ENCODE results near the gene KATNIP. TPM values are rescaled to one million over a fixed set of nuclear protein-coding genes. Genes with fewer than 3 reads are reported as not detected.
A peak's percentile ranks its signal among the peaks of the same experiment; 100 is the strongest.

KATNIP gene
- total RNA-seq, 2 donors from 2014 or later = 10.6 to 22.7 TPM

GRCh38 chr16:27547851-27548250, 2.1 kb upstream of the KATNIP start:
- DNase-seq (ENCODE audit: low spot score) = no peak
- peak overlapping the region in 1 of 2 donors; percentile 40 for H3K27ac ChIP-seq
- H3K4me3 ChIP-seq = no peak overlapping the region
- peaks cover 0 to 38% of the 10 kb centered on the region in 2 donors for H3K4me1 ChIP-seq
- peaks cover 24% of the 10 kb centered on the region for H3K36me3 ChIP-seq
- no peaks in the 10 kb centered on the region for H3K9me3 ChIP-seq
- no peaks in the 10 kb centered on the region for H3K27me3 ChIP-seq
- TF ChIP-seq CTCF (IDR thresholded peaks at IDR 0.05) = no peak

GRCh38 chr16:27549464-27549745, 539 bp upstream of the KATNIP start:
- peaks cover 0 to 38% of the 10 kb centered on the region in 2 donors for H3K4me1 ChIP-seq
- peaks cover 9% of the 10 kb centered on the region for H3K36me3 ChIP-seq
- H3K27me3 ChIP-seq = no peaks in the 10 kb centered on the region
- TF ChIP-seq CTCF (IDR thresholded peaks at IDR 0.05) = no peak
- H3K9me3 ChIP-seq = no peaks in the 10 kb centered on the region
- peak overlapping the region; percentile 73 to 88 for H3K4me3 ChIP-seq
- DNase-seq (ENCODE audit: low spot score) = no peak
- peak overlapping the region; percentile 86 to 90 for H3K27ac ChIP-seq

GRCh38 chr16:27550582-27550920, 607 bp downstream of the KATNIP start:
- no peak for DNase-seq (ENCODE audit: low spot score)
- TF ChIP-seq CTCF (IDR thresholded peaks at IDR 0.05) = no peak
- no peaks in the 10 kb centered on the region for H3K9me3 ChIP-seq
- no peaks in the 10 kb centered on the region for H3K36me3 ChIP-seq
- H3K27me3 ChIP-seq = no peaks in the 10 kb centered on the region
- peaks cover 0 to 38% of the 10 kb centered on the region in 2 donors for H3K4me1 ChIP-seq
- H3K4me3 ChIP-seq = peak overlapping the region; percentile 73 to 88
- peak overlapping the region; percentile 74 to 82 for H3K27ac ChIP-seq

GRCh38 chr16:27551036-27551435, 1.1 kb downstream of the KATNIP start:
- Histone ChIP-seq H3K9me3 (no peaks in the 10 kb centered on the region), H3K36me3 (no peaks in the 10 kb centered on the region), H3K4me1 (peaks cover 0 to 38% of the 10 kb centered on the region in 2 donors), H3K4me3 (peak overlapping the region in 1 of 2 donors; percentile 88), H3K27me3 (no peaks in the 10 kb centered on the region), H3K27ac (peak overlapping the region; percentile 74 to 82)
- no peak for DNase-seq (ENCODE audit: low spot score)
- no peak for TF ChIP-seq CTCF (IDR thresholded peaks at IDR 0.05)

- Histone ChIP-seq H3K27ac (no peak overlapping the region), H3K4me1 (peaks cover 0 to 12% of the 10 kb centered on the region in 2 donors), H3K4me3 (no peak overlapping the region), H3K9me3 (no peaks in the 10 kb centered on the region), H3K27me3 (no peaks in the 10 kb centered on the region), H3K36me3 (no peaks in the 10 kb centered on the region)
- no peak for TF ChIP-seq CTCF (IDR thresholded peaks at IDR 0.05)
- no peak for DNase-seq (ENCODE audit: low spot score)
These were observed 6.5 kb downstream of the KATNIP start for GRCh38 chr16:27556471-27556870.

GRCh38 chr16:27558434-27558833, 8.5 kb downstream of the KATNIP start:
- no peak overlapping the region for H3K4me3 ChIP-seq
- H3K27ac ChIP-seq = no peak overlapping the region
- no peaks in the 10 kb centered on the region for H3K9me3 ChIP-seq
- no peak for DNase-seq (ENCODE audit: low spot score)
- peaks cover 0 to 20% of the 10 kb centered on the region in 2 donors for H3K4me1 ChIP-seq
- TF ChIP-seq CTCF (IDR thresholded peaks at IDR 0.05) = no peak
- no peaks in the 10 kb centered on the region for H3K27me3 ChIP-seq
- H3K36me3 ChIP-seq = no peaks in the 10 kb centered on the region
